ENCODE measurements around the gene GNPTAB. TPM values are rescaled to one million over a fixed set of nuclear protein-coding genes. Genes with fewer than 3 reads are reported as not detected.

Gene GNPTAB
- total RNA-seq, 1 experiment from 2014 or later: 25.4 TPM

DNA sequence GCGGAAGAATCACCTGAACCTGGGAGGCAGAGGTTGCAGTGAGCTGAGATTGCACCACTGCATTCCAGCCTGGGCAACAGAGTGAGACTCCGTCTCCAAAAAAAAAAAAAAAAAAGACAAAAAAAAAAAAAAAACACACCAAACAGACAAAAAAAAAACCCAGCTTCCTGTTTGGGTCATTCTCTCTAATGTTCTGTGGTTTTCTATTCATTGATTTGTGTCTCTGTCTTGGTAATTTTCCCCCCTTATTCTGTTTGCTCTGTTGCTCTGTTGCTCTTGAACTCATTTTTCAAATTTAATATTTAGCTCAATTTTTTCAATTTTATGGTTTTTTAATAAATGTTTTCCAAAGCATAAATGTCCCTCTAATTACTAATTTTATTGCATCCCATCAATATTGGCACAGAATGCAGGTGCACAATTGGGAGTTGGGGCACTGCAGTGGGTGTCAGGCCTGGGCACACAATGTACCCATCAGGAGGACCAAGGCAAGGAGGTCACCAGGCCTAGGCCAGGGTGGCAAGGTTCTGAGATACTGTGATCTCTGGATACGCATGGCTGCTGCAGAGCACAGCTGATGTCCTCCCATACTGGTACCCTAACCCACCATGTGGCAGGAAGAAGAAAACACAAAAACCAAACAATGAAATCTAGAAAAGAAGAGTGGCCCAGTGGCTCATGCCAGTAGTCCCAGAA lies 8.0 kb upstream of the GNPTAB start (continued):
- TF ChIP-seq, protein P1, sequence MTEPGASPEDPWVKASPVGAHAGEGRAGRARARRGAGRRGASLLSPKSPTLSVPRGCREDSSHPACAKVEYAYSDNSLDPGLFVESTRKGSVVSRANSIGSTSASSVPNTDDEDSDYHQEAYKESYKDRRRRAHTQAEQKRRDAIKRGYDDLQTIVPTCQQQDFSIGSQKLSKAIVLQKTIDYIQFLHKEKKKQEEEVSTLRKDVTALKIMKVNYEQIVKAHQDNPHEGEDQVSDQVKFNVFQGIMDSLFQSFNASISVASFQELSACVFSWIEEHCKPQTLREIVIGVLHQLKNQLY (CRISPR knock-in tag; IDR thresholded peaks at IDR 0.05): no peak
- TF ChIP-seq STAT6 (CRISPR knock-in tag; conservative IDR thresholded peaks at IDR 0.05; ENCODE audit: low read depth) (no peak), ZNF396 (CRISPR knock-in tag; IDR thresholded peaks at IDR 0.05; ENCODE audit: borderline replicate concordance) (no peak), GRHL2 (CRISPR knock-in tag; IDR thresholded peaks at IDR 0.05; ENCODE audit: insufficient replicate concordance, severe bottlenecking) (no peak), ARID4B (CRISPR knock-in tag; IDR thresholded peaks at IDR 0.05; ENCODE audit: borderline replicate concordance) (no peak)

GRCh38 chr12:101832030-101832429 lies 1.3 kb upstream of the GNPTAB start:
- Mint-ChIP-seq H3K36me3 (no peaks in the 10 kb centered on the region), H3K4me1 (peaks cover 21% of the 10 kb centered on the region), H3K4me3 (peak overlapping the region; percentile 66; the same call in 1 of the 2 replicates), H3K27ac (no peak overlapping the region), H3K9me3 (no peaks in the 10 kb centered on the region), H3K27me3 (ENCODE audit: low read depth) (no peaks in the 10 kb centered on the region)
- TF ChIP-seq GRHL2 (CRISPR knock-in tag; IDR thresholded peaks at IDR 0.05; ENCODE audit: insufficient replicate concordance, severe bottlenecking) (no peak), ZNF396 (CRISPR knock-in tag; IDR thresholded peaks at IDR 0.05; ENCODE audit: borderline replicate concordance) (no peak), NR3C1 (CRISPR knock-in tag; conservative IDR thresholded peaks at IDR 0.05; ENCODE audit: low read depth) (no peak), ZBTB21 (CRISPR knock-in tag; IDR thresholded peaks at IDR 0.05; ENCODE audit: borderline replicate concordance) (no peak), NFYB (CRISPR knock-in tag; conservative IDR thresholded peaks at IDR 0.05; ENCODE audit: low read depth) (no peak), PRRX2 (CRISPR knock-in tag; IDR thresholded peaks at IDR 0.05) (no peak), FOXP4 (CRISPR knock-in tag; IDR thresholded peaks at IDR 0.05) (no peak), MYBL2 (CRISPR knock-in tag; IDR thresholded peaks at IDR 0.05) (no peak)
- TF ChIP-seq, protein P2, sequence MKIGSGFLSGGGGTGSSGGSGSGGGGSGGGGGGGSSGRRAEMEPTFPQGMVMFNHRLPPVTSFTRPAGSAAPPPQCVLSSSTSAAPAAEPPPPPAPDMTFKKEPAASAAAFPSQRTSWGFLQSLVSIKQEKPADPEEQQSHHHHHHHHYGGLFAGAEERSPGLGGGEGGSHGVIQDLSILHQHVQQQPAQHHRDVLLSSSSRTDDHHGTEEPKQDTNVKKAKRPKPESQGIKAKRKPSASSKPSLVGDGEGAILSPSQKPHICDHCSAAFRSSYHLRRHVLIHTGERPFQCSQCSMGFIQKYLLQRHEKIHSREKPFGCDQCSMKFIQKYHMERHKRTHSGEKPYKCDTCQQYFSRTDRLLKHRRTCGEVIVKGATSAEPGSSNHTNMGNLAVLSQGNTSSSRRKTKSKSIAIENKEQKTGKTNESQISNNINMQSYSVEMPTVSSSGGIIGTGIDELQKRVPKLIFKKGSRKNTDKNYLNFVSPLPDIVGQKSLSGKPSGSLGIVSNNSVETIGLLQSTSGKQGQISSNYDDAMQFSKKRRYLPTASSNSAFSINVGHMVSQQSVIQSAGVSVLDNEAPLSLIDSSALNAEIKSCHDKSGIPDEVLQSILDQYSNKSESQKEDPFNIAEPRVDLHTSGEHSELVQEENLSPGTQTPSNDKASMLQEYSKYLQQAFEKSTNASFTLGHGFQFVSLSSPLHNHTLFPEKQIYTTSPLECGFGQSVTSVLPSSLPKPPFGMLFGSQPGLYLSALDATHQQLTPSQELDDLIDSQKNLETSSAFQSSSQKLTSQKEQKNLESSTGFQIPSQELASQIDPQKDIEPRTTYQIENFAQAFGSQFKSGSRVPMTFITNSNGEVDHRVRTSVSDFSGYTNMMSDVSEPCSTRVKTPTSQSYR (CRISPR knock-in tag; IDR thresholded peaks at IDR 0.05): no peak
- POLR2A ChIA-PET: no interaction called here
- CTCF ChIA-PET: interaction anchor here (1.2 to 4.1 kb wide), 5 partner anchors 18 to 72 kb away, joined by 4 to 71 read pairs (median 13); no protein-coding TSS in a partner anchor
- DNase-seq (ENCODE audit: low spot score) (no peak), ATAC-seq (no peak)

Data from WTC11 (cell line).